HS-5 (cell line): ENCODE data around the gene SCN2A.
A peak's percentile ranks its signal among the peaks of the same experiment; 100 is the strongest.

Experiments
- DNase-seq: peaks from one replicate; pipeline ENCODE4 v3.0.0-alpha.2; 2012; ENCODE audit warnings: low read depth

Gene SCN2A

DNA sequence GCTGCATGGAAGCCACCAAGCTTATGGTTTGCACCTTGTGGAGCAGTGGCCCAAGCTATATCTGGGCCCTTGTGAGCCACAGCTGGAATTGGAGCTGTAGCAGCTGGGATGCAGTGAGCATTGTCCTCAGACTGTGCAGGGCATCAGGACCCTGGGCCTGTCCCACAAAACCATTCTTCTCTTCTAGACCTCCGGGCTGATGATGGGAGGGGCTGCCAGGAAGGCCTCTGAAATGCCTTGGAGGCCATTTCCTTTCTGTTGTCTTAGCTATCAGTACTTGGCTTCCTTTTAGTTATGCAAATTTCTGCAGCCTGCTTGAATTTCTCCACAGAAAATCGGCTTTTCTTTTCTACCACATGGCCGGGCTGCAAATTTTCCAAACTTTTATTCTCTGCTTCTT is 183.9 kb downstream of the SCN2A start:
- DNase-seq, result no peak

DNA sequence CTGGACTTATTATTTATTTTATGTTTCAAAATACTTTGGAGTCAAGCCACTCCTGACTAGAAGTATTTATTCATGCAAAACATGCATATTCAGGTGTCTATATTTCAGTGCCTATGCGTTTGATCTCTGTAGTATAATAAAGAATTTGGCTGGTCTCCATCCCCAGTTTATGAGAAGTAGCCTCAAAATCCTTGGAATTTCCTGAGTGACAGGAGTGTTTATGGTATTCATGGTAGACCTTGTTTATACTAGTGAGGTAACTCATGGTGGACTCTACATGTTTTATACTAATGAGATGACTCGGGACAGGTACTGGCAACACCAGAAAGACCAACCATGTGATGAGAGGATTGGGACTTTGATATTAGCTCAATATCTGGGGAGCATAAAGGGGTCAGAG is 186.3 kb downstream of the SCN2A start:
- no peak for DNase-seq

DNA sequence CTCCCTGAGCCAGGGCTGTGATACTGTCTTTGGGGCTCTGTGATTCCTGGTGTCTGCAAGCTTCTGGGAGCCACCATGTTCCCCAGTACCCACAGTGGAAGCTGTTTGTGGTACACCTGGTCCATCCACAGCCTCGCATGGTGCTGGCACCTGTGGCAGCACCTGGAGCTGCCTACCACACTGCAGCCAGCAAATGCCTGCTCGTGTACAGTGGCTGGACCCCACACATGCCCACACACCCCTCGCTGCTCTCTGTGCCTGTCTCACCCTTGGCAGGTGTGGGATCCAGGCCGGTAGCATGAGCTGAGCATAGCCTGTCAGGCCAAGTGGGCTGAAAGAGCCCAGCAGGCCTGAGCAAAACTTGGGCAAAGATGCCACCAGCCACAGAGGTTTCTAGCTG is 188.5 kb downstream of the SCN2A start:
- DNase-seq, result no peak

DNA sequence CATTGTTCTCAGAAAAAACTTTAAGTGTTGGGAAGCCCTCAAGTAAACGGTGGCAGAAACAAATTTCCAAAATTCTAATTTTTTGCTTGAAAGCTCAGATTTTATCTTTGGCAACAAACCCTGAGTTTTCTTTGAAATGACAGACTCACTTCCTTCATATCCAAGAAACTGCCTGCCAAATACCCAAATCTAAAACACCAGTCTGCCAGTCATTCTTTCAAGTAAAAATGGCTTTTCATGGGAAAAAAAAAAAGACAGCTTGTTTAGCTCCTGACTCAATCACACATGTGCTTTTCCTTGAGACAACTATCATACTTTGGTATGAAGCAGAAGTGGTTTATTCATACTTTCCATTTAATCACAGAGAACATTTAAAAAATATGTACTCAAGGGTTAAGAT is 189.7 kb downstream of the SCN2A start:
- DNase-seq, result no peak

DNA sequence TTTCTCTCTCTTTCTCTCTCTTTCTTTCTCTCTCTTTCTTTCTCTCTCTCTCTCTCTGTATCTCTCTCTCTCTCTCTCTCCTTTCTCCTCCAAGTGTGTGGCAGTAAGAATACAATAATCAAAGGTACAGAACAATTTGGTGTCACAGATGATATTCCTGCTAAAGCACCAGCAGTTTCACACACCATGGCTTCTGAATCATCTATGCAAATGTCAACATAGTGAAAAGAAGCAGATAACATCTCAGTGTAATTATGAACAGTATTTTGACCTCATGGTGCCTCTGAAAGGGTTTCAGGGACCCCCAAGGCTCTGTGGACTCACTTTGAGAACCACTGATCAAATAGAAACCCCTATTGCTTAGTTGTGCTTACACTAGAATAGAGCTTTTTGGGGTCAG is 191.8 kb downstream of the SCN2A start:
- no peak for DNase-seq

DNA sequence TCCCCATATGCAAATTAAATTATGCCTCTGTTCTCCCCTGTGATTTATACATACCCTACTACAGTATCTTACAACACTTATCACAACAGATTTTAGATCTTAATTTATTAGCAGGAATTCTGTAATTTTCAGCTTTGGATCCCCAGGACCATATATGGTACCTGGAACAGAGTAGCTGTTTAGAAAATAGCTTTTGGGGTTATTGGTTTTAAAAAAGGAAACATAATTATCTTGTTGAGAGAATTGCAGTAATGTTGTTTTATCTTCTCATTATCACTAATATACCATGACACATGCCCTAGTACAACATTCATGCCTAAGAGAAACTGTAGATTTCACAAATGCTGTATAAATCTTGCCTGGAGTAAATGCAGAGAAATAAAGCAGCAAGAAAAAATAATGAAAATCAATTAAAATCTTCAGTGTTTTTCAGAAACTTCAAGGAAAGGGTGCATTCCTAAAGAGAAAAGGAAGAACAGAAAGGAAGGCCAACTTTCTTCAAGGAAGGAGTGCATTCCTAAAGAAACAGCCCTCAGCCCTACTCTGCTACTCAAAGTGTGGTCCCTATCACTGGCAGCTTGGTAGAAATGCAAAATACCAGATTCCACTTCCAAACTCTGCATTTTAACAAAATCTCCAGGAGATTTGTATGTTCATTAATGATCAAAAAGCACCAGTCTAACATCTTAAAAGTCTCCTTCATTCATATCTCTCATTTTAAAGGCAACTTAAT is 193.2 kb downstream of the SCN2A start:
- DNase-seq, result no peak

DNA sequence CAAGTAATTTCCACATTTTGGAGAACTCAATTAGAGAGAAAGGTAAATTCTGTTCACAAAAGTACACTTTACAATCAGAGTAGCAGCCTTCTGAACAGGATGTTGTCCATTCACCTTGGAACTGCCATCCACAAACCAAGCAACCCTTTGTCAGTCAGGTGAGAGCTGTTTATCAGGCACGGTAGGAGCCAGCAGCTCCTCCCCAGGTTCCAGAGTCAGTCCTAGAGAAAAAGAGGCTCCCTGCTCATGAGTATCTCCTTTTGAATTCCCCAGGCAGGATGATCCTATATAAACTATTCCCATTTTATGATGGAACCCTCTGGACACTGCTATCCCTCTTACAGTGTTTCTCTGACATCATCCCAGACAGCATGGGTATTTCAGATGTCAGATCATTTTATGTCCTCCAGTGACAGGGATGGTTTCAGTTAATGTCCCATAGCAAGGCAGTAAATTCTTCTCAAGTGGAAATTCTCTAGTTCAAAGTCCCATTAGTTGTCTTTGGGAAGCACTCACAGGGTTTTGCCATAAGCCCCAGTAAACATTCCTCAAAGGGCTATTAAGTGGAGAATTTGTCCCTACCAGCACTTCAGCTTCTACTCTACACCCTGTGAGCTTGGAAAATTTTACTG is 195.8 kb downstream of the SCN2A start:
- no peak for DNase-seq

DNA sequence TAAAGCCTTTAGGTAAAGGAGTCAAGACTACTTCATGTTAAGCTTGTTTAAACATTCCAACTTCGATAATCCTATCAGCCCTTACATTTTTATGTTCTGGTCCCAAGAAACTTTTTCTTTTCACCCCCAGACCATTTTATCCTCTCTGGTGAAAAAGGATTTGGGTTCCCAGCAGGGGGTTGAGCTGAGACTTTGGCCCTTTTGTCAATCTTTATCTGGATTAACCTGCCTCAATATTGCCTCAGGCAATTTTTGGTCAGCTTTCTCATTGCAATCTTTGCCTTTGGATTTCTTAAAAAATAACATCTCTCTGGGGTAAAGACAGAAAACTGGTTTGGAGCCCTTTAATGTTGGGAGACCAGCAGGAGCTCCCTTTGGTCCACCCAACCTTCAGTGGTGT is 196.4 kb downstream of the SCN2A start:
- DNase-seq, result no peak

DNA sequence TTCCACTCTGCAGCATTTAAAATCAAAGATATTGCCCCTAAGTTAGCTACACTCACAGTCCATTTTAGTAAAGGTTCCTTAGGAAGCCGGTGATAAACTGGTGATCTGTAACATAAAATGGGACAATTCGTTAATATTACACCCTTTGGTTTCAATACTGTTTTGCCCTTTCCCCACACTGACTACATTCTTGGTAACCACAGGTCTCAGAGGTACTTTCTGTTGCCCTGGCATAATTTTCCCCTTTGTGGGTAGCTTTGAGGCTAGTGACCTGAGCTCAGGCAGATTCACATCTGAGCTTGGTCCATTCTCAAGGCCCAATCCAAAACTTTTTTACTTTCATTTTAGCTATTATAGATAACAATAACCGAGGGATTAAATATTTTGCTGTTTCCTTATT is 197.3 kb downstream of the SCN2A start:
- no peak for DNase-seq

DNA sequence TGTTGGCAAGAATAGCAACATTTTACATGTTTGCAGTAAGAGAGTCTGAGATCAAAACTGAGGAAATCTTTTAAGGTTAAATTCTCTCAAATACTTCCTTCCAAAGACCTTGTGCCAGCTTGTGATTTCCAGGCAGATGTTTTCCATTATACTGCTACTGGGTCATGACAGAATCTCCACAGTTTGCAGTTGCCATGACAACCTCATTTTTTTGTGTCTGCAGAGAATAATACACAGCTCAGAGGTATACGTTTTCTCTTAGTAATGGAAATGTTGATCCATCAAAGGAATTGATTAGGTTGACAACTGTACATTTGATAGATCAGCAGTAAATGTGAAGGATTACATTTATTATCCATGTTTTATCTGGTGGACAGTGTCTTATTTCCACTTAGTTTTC is 201.2 kb downstream of the SCN2A start:
- DNase-seq, result peak; percentile 68
